GM19239 (cell line): Measurements from ENCODE around the gene PER2.
"Not testable (repeated sequence)": the region's sequence is repeated elsewhere in the genome, so short reads cannot be mapped to it uniquely, and the experiment has no call there.

ENCODE experiments used
- DNase-seq: peaks from one replicate; pipeline ENCODE4 v3.0.0; 2011; ENCODE audit warnings: low spot score; ENCODE audit not compliant: insufficient read length
- FAIRE-seq: peaks from 2 replicates; lab custom pipeline; 2011; peaks lifted over from hg19 to GRCh38; lab: Jason Lieb, UNC

The PER2 gene

GRCh38 chr2:238287737-238288649 is at the start of gene PER2:
Gene PER2 (minus strand): TSS chr2:238288610. CDS start chr2:238277936, 10,674 bp downstream.
- FAIRE-seq (peak; percentile 52), DNase-seq (peak; percentile 54)

DNA sequence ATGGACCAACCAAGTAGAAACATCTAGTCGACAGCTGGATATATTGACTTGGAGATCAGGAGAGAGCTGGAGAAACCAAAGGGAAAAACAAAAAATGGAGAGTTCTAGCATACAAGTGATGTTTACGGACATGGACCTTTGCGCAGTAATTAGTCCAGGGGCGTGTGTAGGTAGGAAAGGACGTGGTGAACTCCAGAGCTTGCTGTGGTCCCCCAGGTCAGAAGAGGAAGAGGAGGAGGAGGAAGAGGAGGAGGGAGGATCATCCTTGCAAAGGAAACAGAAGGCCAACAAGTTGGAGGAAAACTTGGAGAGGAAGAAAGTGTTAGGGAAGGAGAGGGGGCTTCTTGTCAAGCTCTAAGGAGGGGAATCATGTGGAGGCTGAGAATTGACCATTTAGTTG is 49.4 kb upstream of the PER2 start:
- DNase-seq (no peak), FAIRE-seq (no peak)

DNA sequence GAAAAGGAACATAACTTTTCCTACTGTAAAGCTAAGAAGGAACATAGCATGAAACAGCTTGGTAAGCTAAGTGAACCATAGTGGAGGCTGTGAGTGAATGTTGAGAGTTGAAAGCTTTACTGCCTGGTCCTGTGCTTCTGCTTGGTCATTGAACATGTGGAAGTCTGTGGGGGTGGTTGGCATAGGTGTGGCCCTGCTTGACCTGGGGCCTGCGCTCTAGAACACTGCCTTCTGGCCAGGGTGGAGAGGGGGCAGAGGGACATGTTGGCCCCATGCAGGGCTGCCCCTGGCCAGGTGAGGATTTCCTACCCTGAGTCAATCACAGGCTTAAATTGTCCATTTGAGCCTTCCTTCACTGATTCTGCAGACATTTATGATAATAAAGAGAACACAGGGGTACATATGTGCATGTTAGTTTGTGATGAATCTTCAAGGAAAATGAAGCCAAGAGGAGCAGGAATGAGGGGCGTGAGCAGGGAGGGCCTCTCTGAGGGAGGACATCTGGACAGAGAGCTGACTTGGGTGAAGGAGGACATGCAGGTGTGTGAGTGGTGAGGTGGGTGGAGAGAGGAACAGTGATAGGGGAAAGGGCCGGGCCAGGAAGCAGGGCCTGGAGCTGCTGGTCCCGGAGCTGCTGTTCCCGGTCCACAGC is 48.5 kb upstream of the PER2 start:
- DNase-seq (no peak), FAIRE-seq (no peak)

GRCh38 chr2:238336151-238336550 is 47.7 kb upstream of the PER2 start:
- FAIRE-seq (no peak), DNase-seq (no peak)

DNA sequence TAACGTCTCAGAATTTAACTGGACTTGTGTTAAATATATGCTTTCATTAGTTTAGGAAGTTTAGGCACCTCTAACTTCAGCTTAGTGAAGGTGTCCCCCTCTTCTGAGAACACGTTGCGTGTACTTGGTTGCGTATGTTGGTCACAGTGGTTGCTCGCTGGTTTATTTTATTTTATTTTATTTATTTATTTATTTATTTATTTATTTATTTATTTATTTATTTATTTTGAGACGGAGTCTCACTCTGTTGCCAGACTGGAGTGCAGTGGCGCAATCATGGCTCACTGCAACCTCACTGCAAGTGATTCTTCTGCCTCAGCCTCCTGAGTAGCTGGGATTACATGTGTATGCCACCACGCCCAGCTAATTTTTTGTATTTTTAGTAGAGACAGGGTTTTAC is 47.2 kb upstream of the PER2 start:
- DNase-seq, FAIRE-seq: not testable (repeated sequence)

GRCh38 chr2:238334885-238335284 is 46.5 kb upstream of the PER2 start:
- FAIRE-seq = no peak
- DNase-seq = no peak

- no peak for FAIRE-seq
- no peak for DNase-seq
These were observed 43.5 kb upstream of the PER2 start for GRCh38 chr2:238331916-238332315.

GRCh38 chr2:238330391-238330790 is 42.0 kb upstream of the PER2 start:
- no peak for DNase-seq
- no peak for FAIRE-seq

DNA sequence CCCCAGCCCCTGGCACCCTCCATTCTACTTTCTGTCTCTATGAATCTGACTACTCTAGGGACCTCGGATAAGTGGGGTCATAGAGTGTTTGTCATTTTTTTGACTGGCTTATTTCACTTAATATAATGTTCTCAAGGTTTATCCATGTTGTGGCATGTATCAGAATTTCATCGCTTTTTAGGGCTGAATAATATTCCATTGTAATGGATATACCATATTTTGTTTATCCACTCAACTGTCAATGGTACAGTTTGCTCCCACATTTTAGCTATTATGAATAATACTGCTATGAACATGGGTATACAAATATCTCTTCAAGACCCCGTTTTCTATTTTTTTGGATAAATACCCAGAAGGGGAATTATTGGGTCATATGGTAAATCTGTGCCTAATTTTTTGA is 39.3 kb upstream of the PER2 start:
- FAIRE-seq (no peak), DNase-seq (no peak)

DNA sequence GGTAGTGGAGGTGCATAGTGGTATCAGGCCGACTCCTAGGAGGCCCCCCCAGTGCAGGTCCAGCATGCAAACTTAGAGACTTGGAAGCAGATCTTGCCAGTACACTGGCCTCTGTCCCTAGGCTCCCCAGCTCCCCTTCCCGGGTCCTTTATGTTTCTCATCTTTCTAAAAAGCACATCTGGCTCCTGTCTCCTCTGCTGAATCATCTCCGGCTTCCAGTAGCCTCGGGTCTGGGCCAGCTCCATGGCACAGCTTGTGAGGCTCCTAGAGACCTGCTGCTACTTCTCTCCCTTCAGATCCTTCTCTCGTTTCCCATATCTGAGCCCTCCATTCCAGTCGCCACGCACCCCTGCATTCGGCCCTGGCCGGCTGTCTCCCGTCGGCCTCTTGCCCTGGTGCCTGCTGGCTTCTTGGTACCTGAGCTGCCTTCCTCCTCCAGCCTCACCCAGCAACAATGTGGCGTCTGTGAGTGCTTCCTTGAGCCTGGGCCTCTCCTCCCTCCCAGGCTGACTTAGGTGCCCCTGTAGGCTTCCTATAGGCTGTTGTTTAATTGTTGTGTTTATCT is 38.5 kb upstream of the PER2 start:
- FAIRE-seq (no peak), DNase-seq (no peak)

GRCh38 chr2:238325694-238326093 is 37.3 kb upstream of the PER2 start:
- no peak for FAIRE-seq
- DNase-seq = no peak

DNA sequence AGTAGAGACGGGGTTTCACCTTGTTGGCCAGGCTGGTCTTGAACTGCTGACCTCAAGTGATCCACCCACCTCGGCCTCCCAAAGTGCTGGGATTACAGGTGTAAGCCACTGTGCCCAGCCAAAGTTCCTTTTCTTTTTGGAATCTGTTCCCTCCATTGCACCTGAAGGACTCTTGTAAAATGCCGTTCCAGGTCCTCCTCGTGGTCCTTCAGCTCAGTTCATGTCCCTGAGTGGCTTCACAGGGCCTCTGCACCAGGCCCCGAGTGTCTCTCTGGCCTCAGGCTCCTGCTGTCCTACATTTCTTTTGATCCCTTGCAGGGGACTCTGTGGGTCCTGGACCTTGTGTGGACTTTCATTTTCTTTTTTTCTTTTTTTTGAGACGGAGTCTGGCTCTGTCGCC is 35.8 kb upstream of the PER2 start:
- not testable (repeated sequence) for FAIRE-seq, DNase-seq

GRCh38 chr2:238322001-238322411 is 33.6 kb upstream of the PER2 start:
- FAIRE-seq = no peak

DNA sequence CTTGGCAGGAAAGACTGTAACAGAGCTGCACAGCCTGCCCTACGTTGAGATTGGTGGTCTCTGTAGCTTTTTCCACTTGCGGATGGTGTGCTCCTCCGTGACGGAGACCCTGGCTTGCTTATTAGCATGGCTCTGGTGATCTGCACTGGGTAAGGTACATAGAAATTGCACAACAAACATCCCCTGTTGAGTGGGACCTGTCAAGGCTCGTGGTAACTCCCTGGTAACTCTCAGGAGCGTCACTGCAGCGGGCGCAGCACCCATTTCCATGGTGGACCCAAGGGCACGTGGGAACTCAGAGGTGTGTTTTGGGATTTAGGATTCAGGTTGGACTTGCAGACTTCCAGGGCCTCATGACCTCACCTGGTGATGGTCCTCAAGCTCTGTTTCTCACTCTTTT is 33.1 kb upstream of the PER2 start:
- DNase-seq (no peak), FAIRE-seq (peak; percentile 11)

More at GRCh38 chr2:238322001-238322411, 33.6 kb upstream of the PER2 start:
- DNase-seq = no peak

DNA sequence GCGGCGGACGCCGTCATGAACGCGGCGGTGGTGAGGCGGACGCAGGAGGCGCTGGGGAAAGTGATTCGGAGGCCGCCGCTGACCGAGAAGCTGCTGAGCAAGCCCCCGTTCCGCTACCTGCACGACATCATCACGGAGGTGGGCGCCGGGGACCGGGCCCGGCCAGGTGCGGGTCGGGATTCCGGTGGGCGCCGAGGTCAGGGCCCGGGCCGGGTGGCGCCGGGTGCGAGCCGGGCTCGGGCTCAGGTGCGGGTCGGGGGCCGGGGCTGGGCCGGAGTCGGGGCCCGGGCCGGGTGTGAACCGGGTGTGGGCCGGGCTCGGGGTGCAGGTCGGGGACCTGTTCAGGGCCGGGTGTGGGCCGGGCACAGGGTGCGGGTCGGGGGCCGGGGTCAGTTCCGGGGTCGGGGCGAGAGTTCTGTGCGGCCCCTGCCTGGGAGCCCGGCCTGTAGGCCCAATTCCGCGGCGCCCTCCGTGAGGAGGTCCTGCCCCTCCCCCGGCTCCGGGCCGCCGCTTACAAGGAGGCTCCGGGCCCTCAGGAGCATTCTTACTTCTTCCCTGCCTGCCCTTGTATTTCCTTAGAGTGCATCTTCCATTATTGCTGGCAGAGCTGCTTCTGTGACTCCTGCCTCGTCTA is 32.4 kb upstream of the PER2 start:
- FAIRE-seq = no peak
- DNase-seq = no peak

DNA sequence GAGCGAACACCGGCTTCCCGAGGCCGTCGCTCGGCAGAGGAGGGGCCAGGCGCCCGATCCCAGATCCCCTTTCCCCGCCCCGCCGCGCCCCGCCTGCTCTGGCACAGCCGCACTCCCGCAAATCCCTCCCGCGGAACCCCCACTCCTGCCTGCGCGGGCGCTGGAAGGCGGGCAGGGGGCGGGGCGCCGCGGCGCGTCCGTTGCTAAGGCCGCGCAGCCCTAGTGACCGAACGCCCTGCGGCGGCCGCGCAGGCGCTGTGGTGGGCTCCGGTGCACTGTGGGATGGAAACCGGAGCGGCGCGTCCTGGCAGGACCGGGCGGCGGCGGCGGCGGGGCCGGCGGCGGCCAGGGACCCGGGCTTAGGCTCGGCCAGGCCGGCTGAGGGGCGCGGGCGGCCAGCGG is 31.8 kb upstream of the PER2 start, which contains the start of gene TRAF3IP1:
Gene TRAF3IP1 (plus strand): TSS at position 273 of the 402 bp plus-strand sequence. CDS start 145 bp downstream, outside the sequence.
- DNase-seq = peak; percentile 99
- FAIRE-seq = peak; percentile 60

GRCh38 chr2:238315031-238315595 is 26.7 kb upstream of the PER2 start:
- FAIRE-seq (no peak), DNase-seq (no peak)

DNA sequence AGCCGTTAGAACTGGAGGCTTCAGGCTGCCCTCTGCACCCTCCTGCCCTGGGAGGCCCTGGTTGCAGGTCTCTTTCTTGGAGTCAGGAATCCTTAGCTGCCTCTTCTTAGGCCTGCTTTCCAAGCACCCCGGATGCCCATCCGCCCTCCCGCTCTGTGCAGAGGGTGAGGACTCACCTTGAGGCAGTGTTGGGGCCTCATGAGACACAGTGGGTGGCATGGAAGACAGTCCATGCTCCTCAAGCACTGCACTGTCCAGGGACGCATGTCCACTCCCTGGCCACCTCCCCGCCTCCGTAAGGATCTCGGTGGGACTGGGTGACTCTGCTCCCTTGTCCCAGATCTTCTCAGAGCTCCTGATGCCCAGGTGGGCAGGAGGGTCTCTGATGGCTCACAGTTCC is 26.2 kb upstream of the PER2 start:
- no peak for DNase-seq
- FAIRE-seq = no peak

- DNase-seq = no peak
- no peak for FAIRE-seq
These were observed 25.6 kb upstream of the PER2 start for GRCh38 chr2:238313991-238314350.

DNA sequence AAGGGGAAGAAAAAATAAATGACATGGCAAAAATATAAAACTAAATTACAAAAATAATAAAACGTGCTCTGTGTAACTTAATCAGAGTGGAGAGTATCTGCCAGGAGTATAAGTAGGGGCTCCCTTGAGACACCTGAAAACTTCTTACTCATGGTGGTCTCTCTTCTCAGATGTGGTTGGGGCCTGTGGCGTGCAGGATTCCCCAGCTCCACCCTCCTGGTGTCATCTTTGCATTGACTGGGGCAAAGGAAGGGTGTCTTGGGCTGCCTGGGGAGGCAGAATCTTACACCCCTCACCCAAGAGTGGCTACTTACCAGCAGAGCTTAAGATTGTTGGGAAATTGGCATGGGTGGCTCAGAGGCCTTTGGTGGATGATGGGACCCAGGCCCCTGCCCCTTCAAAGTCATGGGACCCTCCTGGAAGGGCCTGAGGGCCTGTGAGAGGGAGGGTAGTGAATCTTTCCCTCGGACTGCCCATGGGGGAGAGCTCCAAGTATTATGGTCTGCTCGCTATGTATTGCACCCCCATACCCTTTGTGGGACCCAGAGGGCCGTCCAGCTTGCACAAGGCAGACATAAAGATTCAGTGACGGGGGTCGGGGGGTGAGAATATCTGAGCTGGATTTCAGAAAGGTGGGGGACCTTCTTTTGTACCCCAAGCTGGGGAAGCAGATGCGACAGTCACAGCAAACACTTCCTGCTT is 25.0 kb upstream of the PER2 start:
- DNase-seq = no peak
- no peak for FAIRE-seq
